Measurements from ENCODE around the gene HIBADH.

HIBADH gene

GRCh38 chr7:27478556-27478955 lies 184.1 kb downstream of the HIBADH start:
- DNase-seq: no peak

GRCh38 chr7:27478084-27478483 lies 184.6 kb downstream of the HIBADH start:
- DNase-seq: no peak

GRCh38 chr7:27476493-27476892 lies 186.2 kb downstream of the HIBADH start:
- no peak for DNase-seq

Data from SIG-M5 (cell line).